ENCODE data around the gene HINT3.

DNA sequence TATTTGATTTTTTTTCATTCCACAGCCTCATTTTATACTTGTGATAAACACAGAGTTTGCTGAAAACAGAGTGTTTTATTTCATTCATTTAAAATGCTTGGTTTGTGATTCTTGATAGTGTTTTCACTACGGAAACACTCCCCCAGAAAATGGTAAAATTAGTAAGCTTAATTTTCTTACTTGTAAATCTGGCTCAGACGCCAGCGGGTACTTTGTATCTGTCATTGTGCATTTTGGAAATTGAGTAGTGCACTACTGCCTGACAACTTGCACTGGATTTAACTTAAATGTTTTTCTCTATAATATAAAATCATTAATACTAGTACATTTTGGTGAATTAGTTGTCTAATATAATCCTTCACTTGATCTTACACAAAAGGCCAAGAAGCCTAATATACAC lies 37.0 kb upstream of the HINT3 start:
- TF ChIP-seq POLR2A (IDR thresholded peaks at IDR 0.05; ENCODE audit: low read depth, low read length) (no peak), POLR2AphosphoS5 (IDR thresholded peaks at IDR 0.05; ENCODE audit: low read depth, low read length) (no peak)

Measured in GM12891 (cell line).